Bronchial epithelial cell (primary cell): Measurements from ENCODE around the gene MRC2. TPM values are rescaled to one million over a fixed set of nuclear protein-coding genes. Genes with fewer than 3 reads are reported as not detected.

ENCODE experiments used
- DNase-seq: peaks from one replicate; pipeline ENCODE4 v3.0.0-alpha.2; 2010; ENCODE audit warnings: low read depth
- FAIRE-seq: peaks from 2 replicates; lab custom pipeline; 2011; peaks lifted over from hg19 to GRCh38; lab: Jason Lieb, UNC
- H3K27me3 ChIP-seq: 2 replicates; pipeline ENCODE4 v1.5.1; 2011; ENCODE audit warnings: low read length; ENCODE audit not compliant: control insufficient read depth, insufficient read depth
- H3K36me3 ChIP-seq: 2 replicates; pipeline ENCODE4 v1.5.1; 2011; ENCODE audit warnings: low read length; ENCODE audit not compliant: control insufficient read depth, insufficient read depth
- H3K4me3 ChIP-seq: 2 replicates; pipeline ENCODE4 v1.5.1; 2011; ENCODE audit warnings: mild to moderate bottlenecking, low read depth, low read length, control low read depth
- CTCF ChIP-seq: IDR thresholded peaks from 2 replicates; pipeline ENCODE4 v1.5.1; 2011; ENCODE audit warnings: mild to moderate bottlenecking, moderate library complexity, low read length, control low read depth, inconsistent platforms; ENCODE audit not compliant: insufficient read depth, severe bottlenecking
- total RNA-seq: library from RNA; depleted of rRNA; stranded (reverse); fragments of >200 nt; gene quantifications from 2 replicates; pipeline ENCODE4 v1.2.1, GENCODE V29; 2014

Gene MRC2
- total RNA-seq, 1 donor from 2014 or later = 9.2 TPM

- Histone ChIP-seq H3K27me3 (no peaks in the 10 kb centered on the region), H3K4me3 (no peak overlapping the region), H3K36me3 (no peaks in the 10 kb centered on the region)
- no peak for TF ChIP-seq CTCF
- FAIRE-seq = no peak
- DNase-seq = no peak
These were observed 100.6 kb downstream of the MRC2 start for GRCh38 chr17:62727916-62728672.

GRCh38 chr17:62732125-62732524 is 104.7 kb downstream of the MRC2 start:
- no peak for TF ChIP-seq CTCF
- Histone ChIP-seq H3K4me3 (no peak overlapping the region), H3K27me3 (no peaks in the 10 kb centered on the region), H3K36me3 (no peaks in the 10 kb centered on the region)
- peak; percentile 92 for DNase-seq
- no peak for FAIRE-seq

GRCh38 chr17:62735044-62735651 is 107.7 kb downstream of the MRC2 start:
- peak; percentile 50 for FAIRE-seq
- peak; percentile 34 for DNase-seq
- no peak for TF ChIP-seq CTCF
- H3K27me3 ChIP-seq = no peaks in the 10 kb centered on the region
- H3K4me3 ChIP-seq = no peak overlapping the region
- H3K36me3 ChIP-seq = no peaks in the 10 kb centered on the region

DNA sequence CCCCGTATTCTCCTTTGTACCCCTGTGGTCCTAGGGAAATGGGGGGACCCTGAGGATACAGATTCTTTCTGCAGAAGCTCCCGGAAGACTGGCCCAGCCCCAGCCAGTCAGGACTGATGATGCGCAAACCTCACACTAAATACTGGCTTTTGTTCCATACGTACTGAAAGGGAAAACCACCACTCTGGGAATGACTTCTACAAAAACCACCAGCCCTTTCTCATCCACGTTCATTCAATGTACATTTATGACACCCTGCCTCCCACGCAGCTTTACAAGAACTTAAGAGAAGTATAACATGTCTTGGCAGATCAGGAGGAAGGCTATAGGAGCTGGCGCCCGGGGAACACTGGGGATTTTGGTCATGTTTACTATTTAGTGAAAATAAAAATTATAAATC is 110.0 kb downstream of the MRC2 start:
- Histone ChIP-seq H3K4me3 (no peak overlapping the region), H3K27me3 (no peaks in the 10 kb centered on the region), H3K36me3 (no peaks in the 10 kb centered on the region)
- no peak for TF ChIP-seq CTCF
- DNase-seq (peak; percentile 94), FAIRE-seq (no peak)

GRCh38 chr17:62738281-62738680 is 110.8 kb downstream of the MRC2 start:
- no peaks in the 10 kb centered on the region for H3K36me3 ChIP-seq
- DNase-seq (no peak), FAIRE-seq (no peak)
- H3K4me3 ChIP-seq = no peak overlapping the region
- no peaks in the 10 kb centered on the region for H3K27me3 ChIP-seq
- TF ChIP-seq CTCF = no peak
